Chondrocyte (in vitro differentiated cells): ENCODE measurements around the gene CCDC148. TPM values are rescaled to one million over a fixed set of nuclear protein-coding genes. Genes with fewer than 3 reads are reported as not detected.
"Not testable (repeated sequence)": the region's sequence is repeated elsewhere in the genome, so short reads cannot be mapped to it uniquely, and the experiment has no call there.

ENCODE experiments used
- DNase-seq: peaks from one replicate; pipeline ENCODE4 v3.0.0; 2021; ENCODE audit warnings: mixed read lengths, low spot score
- H3K27ac Mint-ChIP-seq: one replicate; pipeline ENCODE4 v1.8.0; 2021; ENCODE audit warnings: mild to moderate bottlenecking, moderate library complexity, mixed read lengths; ENCODE audit not compliant: unreplicated experiment
- H3K27me3 Mint-ChIP-seq: 2 replicates; pipeline ENCODE4 v1.8.0; 2021; ENCODE audit warnings: low read depth, mixed read lengths
- H3K36me3 Mint-ChIP-seq: 2 replicates; pipeline ENCODE4 v1.8.0; 2021; ENCODE audit warnings: low read depth, mixed read lengths
- H3K4me1 Mint-ChIP-seq: 2 replicates; pipeline ENCODE4 v1.8.0; 2021; ENCODE audit warnings: low read depth, mild to moderate bottlenecking, mixed read lengths
- H3K4me3 Mint-ChIP-seq: one replicate; pipeline ENCODE4 v1.8.0; 2021; ENCODE audit warnings: mild to moderate bottlenecking, moderate library complexity, mixed read lengths; ENCODE audit not compliant: unreplicated experiment
- H3K9me3 Mint-ChIP-seq: 2 replicates; pipeline ENCODE4 v1.8.0; 2021; ENCODE audit warnings: low read depth, mixed read lengths
- total RNA-seq: library from RNA; stranded (reverse); gene quantifications from 3 replicates; pipeline ENCODE4 v1.2.1, GENCODE V29; 2021
- TF ChIP-seq, protein P1 (sequence below): fragments of 200-600 bp; sonication (generic); IDR thresholded peaks from 2 replicates; pipeline ENCODE4 v1.5.0; 2021; ENCODE audit warnings: antibody characterized with exemption, mild to moderate bottlenecking, moderate library complexity

Gene CCDC148
- total RNA-seq, 1 donor from 2014 or later, result 0.52 TPM

DNA sequence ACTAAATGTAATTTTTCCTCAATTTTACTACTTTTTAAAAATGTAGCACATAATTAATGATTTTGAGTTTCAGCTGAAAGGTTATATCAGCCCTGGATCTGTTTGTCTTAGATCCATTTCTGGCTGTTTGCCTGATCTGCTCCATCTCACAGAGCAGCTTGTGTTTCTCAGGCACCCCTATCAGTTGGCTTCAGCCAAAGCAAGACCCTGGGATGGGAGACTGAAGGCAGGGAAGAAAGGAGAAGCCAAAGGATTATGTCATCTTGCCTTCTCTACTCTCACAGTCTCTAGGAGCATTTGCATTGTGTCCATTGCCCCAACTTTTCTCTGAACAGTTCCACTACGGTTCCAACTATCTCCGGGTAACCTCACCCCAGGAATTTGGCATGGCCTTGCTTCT, 110.5 kb downstream of the CCDC148 start:
- TF ChIP-seq, protein P1, sequence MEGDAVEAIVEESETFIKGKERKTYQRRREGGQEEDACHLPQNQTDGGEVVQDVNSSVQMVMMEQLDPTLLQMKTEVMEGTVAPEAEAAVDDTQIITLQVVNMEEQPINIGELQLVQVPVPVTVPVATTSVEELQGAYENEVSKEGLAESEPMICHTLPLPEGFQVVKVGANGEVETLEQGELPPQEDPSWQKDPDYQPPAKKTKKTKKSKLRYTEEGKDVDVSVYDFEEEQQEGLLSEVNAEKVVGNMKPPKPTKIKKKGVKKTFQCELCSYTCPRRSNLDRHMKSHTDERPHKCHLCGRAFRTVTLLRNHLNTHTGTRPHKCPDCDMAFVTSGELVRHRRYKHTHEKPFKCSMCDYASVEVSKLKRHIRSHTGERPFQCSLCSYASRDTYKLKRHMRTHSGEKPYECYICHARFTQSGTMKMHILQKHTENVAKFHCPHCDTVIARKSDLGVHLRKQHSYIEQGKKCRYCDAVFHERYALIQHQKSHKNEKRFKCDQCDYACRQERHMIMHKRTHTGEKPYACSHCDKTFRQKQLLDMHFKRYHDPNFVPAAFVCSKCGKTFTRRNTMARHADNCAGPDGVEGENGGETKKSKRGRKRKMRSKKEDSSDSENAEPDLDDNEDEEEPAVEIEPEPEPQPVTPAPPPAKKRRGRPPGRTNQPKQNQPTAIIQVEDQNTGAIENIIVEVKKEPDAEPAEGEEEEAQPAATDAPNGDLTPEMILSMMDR, result no peak
- Mint-ChIP-seq H3K27ac (no peak overlapping the region), H3K9me3 (no peaks in the 10 kb centered on the region), H3K4me3 (no peak overlapping the region), H3K4me1 (peaks cover 5% of the 10 kb centered on the region), H3K36me3 (no peaks in the 10 kb centered on the region), H3K27me3 (no peaks in the 10 kb centered on the region)
- DNase-seq, result no peak

DNA sequence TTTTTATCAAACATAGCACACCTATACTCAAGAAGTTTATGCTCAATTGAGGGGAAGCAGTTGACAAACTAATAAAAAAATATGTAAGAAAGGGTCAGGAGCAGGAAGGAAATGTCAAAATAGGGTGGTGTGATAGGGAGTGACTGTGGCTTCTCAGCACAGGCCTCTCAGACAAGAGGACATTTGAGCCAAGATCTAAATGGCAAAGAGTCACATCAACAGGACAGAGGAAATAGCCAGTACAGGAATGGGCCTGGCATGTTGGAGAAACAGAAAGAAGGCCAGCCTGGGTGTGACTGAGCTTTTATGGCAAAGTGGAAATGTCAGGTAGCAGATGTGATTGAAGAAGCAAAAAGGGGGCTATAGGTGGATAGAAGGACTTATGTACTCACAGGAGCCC, 117.0 kb downstream of the CCDC148 start:
- no peaks in the 10 kb centered on the region for H3K4me1 Mint-ChIP-seq
- H3K9me3 Mint-ChIP-seq, result peaks cover 6% of the 10 kb centered on the region
- H3K36me3 Mint-ChIP-seq, result no peaks in the 10 kb centered on the region
- H3K27me3 Mint-ChIP-seq, result no peaks in the 10 kb centered on the region
- no peak overlapping the region for H3K4me3 Mint-ChIP-seq
- no peak overlapping the region for H3K27ac Mint-ChIP-seq
- TF ChIP-seq, protein P1, result no peak
- no peak for DNase-seq

DNA sequence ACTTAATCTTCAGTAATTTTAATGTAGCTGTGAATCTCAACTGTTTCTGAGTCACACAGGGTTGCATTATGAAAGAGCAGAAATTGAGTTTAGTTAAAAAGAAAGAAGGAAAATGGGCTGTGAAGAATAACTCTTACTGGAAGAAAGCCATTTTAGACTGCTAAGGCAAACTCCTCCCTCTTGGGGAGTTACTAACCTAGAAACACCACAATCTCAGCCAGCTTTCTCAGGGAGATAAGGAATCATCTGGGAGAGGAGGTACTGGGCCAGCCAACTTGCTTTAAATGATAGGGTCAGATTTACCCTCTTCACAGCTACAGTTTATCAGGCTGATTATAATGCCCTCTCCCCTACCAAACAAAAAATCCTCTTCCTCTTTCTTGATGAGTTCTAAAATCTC, 119.5 kb downstream of the CCDC148 start:
- H3K4me1 Mint-ChIP-seq, result no peaks in the 10 kb centered on the region
- no peak overlapping the region for H3K4me3 Mint-ChIP-seq
- peaks cover 6% of the 10 kb centered on the region for H3K36me3 Mint-ChIP-seq
- no peak for DNase-seq
- TF ChIP-seq, protein P1, result no peak
- H3K27me3 Mint-ChIP-seq, result no peaks in the 10 kb centered on the region
- no peak overlapping the region for H3K27ac Mint-ChIP-seq
- peaks cover 20% of the 10 kb centered on the region for H3K9me3 Mint-ChIP-seq

DNA sequence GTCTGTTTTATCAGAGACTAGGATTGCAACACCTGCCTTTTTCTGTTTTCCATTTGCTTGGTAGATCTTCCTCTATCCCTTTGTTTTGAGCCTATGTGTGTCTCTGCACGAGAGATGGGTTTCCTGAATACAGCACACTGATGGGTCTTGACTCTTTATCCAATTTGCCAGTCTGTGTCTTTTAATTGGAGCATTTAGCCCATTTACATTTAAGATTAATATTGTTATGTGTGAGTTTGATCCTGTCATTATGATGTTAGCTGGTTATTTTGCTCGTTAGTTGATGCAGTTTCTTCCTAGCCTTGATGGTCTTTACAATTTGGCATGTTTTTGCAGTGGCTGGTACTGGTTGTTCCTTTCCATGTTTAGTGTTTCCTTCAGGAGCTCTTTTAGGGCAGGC, 124.8 kb downstream of the CCDC148 start:
- not testable (repeated sequence) for DNase-seq, H3K4me1 Mint-ChIP-seq, H3K27me3 Mint-ChIP-seq, H3K4me3 Mint-ChIP-seq, H3K27ac Mint-ChIP-seq
- H3K36me3 Mint-ChIP-seq, result peaks cover 16% of the 10 kb centered on the region
- H3K9me3 Mint-ChIP-seq, result peaks cover 42% of the 10 kb centered on the region

DNA sequence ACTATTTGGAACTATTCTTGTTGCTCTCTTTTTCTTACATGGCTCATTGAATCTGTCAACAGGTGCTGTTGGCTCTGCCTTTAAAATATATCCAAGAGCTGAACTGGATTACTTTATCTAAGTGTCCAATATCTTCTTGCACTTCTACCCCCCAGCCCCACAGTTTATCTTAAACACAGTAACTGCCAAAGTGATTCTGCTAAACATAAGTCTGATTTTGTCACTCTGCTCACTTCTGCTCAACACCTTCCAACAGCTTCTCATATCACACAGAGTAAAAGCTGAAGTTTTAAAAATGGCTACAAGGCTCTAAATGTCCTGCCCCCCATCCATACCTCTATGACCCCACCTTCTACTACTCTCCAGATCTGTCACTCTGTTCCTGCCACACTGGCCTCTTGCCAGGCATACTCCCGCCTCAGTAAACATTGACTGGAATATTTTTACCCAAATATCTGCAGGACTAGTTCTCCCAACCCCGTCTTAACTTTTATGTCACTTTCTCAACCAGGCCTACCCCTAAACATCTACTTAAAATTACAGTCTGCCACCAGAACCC, 130.7 kb downstream of the CCDC148 start:
- Mint-ChIP-seq H3K27ac (no peak overlapping the region), H3K27me3 (no peaks in the 10 kb centered on the region), H3K4me1 (peaks cover 12% of the 10 kb centered on the region), H3K9me3 (peaks cover 13% of the 10 kb centered on the region), H3K4me3 (no peak overlapping the region), H3K36me3 (peaks cover 3% of the 10 kb centered on the region)
- TF ChIP-seq, protein P1, result no peak
- DNase-seq, result no peak

DNA sequence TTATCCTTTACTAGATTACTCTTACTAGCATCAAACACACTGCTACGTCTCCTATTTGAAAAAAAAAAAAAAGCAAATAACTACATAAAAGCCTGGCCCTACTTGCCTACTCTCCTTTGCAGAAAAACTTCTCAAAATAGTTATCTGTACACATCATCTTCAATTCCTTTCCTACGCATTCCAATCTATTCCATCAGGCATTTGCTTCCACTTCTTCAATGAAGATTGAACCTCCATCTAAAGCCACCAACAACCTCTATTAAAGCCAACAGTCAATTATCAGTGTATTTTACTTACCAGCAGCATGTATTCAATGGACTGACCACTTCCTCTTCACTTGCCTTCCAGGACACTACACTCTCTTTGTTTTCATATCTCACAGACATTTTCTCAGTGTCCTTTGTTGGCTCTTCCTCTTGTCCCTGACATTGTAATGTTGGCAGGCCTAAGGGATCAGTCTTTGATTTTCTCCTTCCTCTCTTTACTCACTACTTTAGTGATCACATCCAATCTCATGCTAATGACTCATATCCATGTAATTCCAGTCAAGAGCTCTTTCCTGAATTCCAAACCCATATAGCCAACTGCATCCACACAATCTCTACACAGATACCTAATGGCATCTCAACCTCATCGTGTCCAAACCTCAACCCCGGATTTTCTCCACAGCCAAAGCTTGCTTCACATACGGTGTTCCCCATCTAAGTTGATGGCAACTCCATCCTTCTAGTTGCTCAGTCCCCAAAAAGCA, 131.3 kb downstream of the CCDC148 start:
- TF ChIP-seq, protein P1, result no peak
- no peak overlapping the region for H3K4me3 Mint-ChIP-seq
- no peaks in the 10 kb centered on the region for H3K36me3 Mint-ChIP-seq
- H3K27ac Mint-ChIP-seq, result no peak overlapping the region
- H3K27me3 Mint-ChIP-seq, result no peaks in the 10 kb centered on the region
- H3K4me1 Mint-ChIP-seq, result peaks cover 13% of the 10 kb centered on the region
- no peak for DNase-seq
- H3K9me3 Mint-ChIP-seq, result peaks cover 7% of the 10 kb centered on the region
